DOHH2 (cell line): Measurements from ENCODE around the gene GSK3A.
A peak's percentile ranks its signal among the peaks of the same experiment; 100 is the strongest.

Experiments
- H3F3A ChIP-seq: fragments of 200-600 bp; sonication (generic), shearing (Covaris generic); 2 replicates; pipeline ENCODE4 v1.6.0; 2016; ENCODE audit warnings: antibody characterized with exemption, mild to moderate bottlenecking; ENCODE audit not compliant: control insufficient read depth, insufficient read depth
- H3K27ac ChIP-seq: fragments of 200-600 bp; sonication (generic); 2 replicates; pipeline ENCODE4 v1.5.1; 2014; ENCODE audit warnings: low read depth, mild to moderate bottlenecking, low read length, moderate library complexity
- H3K27me3 ChIP-seq: fragments of 200-600 bp; sonication (generic); 2 replicates; pipeline ENCODE4 v1.6.1; 2014; ENCODE audit warnings: mild to moderate bottlenecking, low read length, mixed read lengths; ENCODE audit not compliant: control insufficient read depth
- H3K36me3 ChIP-seq: fragments of 200-600 bp; sonication (generic); 2 replicates; pipeline ENCODE4 v1.6.1; 2014; ENCODE audit warnings: mild to moderate bottlenecking, low read length, moderate library complexity, mixed read lengths; ENCODE audit not compliant: control insufficient read depth
- H3K4me1 ChIP-seq: fragments of 200-600 bp; sonication (generic); 2 replicates; pipeline ENCODE4 v1.6.1; 2014; ENCODE audit warnings: mild to moderate bottlenecking, low read length, mixed read lengths; ENCODE audit not compliant: control insufficient read depth
- H3K4me2 ChIP-seq: fragments of 200-600 bp; sonication (generic); 2 replicates; pipeline ENCODE4 v1.6.0; 2014; ENCODE audit warnings: mild to moderate bottlenecking, low read length, moderate library complexity
- H3K4me3 ChIP-seq: fragments of 200-600 bp; sonication (generic); 2 replicates; pipeline ENCODE4 v1.5.1; 2014; ENCODE audit warnings: mild to moderate bottlenecking, low read length, mixed read lengths
- H3K79me2 ChIP-seq: fragments of 200-600 bp; sonication (generic); 2 replicates; pipeline ENCODE4 v1.6.1; 2014; ENCODE audit warnings: mild to moderate bottlenecking, low read length, mixed read lengths; ENCODE audit not compliant: control insufficient read depth
- H3K9me2 ChIP-seq: fragments of 200-600 bp; sonication (generic); replicated peaks from 2 replicates; pipeline ENCODE4 v1.6.1; 2014; ENCODE audit warnings: mild to moderate bottlenecking, low read length, mixed read lengths; ENCODE audit not compliant: control insufficient read depth
- H3K9me3 ChIP-seq: fragments of 200-600 bp; sonication (generic); 2 replicates; pipeline ENCODE4 v1.6.1; 2014; ENCODE audit warnings: antibody characterized with exemption, low read length, mixed read lengths; ENCODE audit not compliant: control insufficient read depth, insufficient read depth
- H4K20me1 ChIP-seq: fragments of 200-600 bp; sonication (generic); 2 replicates; pipeline ENCODE4 v1.6.0; 2014; ENCODE audit warnings: low read depth, mild to moderate bottlenecking, antibody characterized with exemption, low read length, moderate library complexity; ENCODE audit not compliant: control insufficient read depth, insufficient read depth
- CTCF ChIP-seq: fragments of 200-600 bp; sonication (generic); IDR thresholded peaks from one replicate; pipeline ENCODE4 v1.5.1; 2014; ENCODE audit warnings: antibody characterized with exemption, mild to moderate bottlenecking, low read depth, low read length; ENCODE audit not compliant: poor library complexity, severe bottlenecking
- EZH2phosphoT487 ChIP-seq: fragments of 200-600 bp; sonication (generic); IDR thresholded peaks from 2 replicates; pipeline ENCODE4 v1.6.1; 2017; ENCODE audit warnings: borderline replicate concordance, mild to moderate bottlenecking, antibody characterized with exemption, low read length, moderate library complexity, mixed read lengths

The GSK3A gene

GRCh38 chr19:42219812-42220750 is 22.3 kb downstream of the GSK3A start, which contains the start of gene ZNF526:
TSS of gene ZNF526 (plus strand) at chr19:42220312. CDS start at chr19:42224404, 4,092 bp downstream.
- TF ChIP-seq CTCF (peak; percentile 39), EZH2phosphoT487 (no peak)
- no peaks in the 10 kb centered on the region for H3K9me3 ChIP-seq
- H3K4me3 ChIP-seq: peak within 1 kb of the TSS; percentile 100
- H3K27ac ChIP-seq: peak within 1 kb of the TSS; percentile 64
- H3K9me2 ChIP-seq: no peaks in the 10 kb centered on the region
- H3K4me1 ChIP-seq: peaks cover 48% of the 10 kb centered on the region
- no peaks in the 10 kb centered on the region for H3K27me3 ChIP-seq
- H3K79me2 ChIP-seq: peaks cover 89% of the 10 kb centered on the region
- no peaks in the 10 kb centered on the region for H3F3A ChIP-seq
- peaks cover 12% of the 10 kb centered on the region; the same call in 1 of the 2 replicates for H4K20me1 ChIP-seq
- H3K4me2 ChIP-seq: peak within 1 kb of the TSS; percentile 89
- peaks cover 53% of the 10 kb centered on the region for H3K36me3 ChIP-seq

- peaks cover 14% of the 10 kb centered on the region; the same call in 1 of the 2 replicates for H4K20me1 ChIP-seq
- no peaks in the 10 kb centered on the region for H3K9me3 ChIP-seq
- TF ChIP-seq EZH2phosphoT487: no peak
- H3K27ac ChIP-seq: peak within 1 kb of the TSS; percentile 69
- H3K79me2 ChIP-seq: peaks cover 94% of the 10 kb centered on the region
- peaks cover 63% of the 10 kb centered on the region for H3K36me3 ChIP-seq
- peak within 1 kb of the TSS; percentile 98 for H3K4me3 ChIP-seq
- H3F3A ChIP-seq: no peaks in the 10 kb centered on the region
- H3K4me1 ChIP-seq: peaks cover 48% of the 10 kb centered on the region
- H3K4me2 ChIP-seq: peak within 1 kb of the TSS; percentile 89
- no peaks in the 10 kb centered on the region for H3K9me2 ChIP-seq
- no peaks in the 10 kb centered on the region for H3K27me3 ChIP-seq
Observed at GRCh38 chr19:42217520-42218437, 24.6 kb downstream of the GSK3A start, which contains the start of gene DEDD2. TSS of gene DEDD2 (minus strand) at chr19:42217677. CDS start at chr19:42217007, 670 bp downstream.

- Histone ChIP-seq H3K36me3 (peaks cover 59% of the 10 kb centered on the region), H3K4me1 (peaks cover 46% of the 10 kb centered on the region), H3K27ac (peak overlapping the region; percentile 69), H3K27me3 (no peaks in the 10 kb centered on the region), H4K20me1 (peaks cover 15% of the 10 kb centered on the region; the same call in 1 of the 2 replicates), H3K9me2 (no peaks in the 10 kb centered on the region), H3K4me2 (peak overlapping the region; percentile 89), H3K4me3 (peak overlapping the region; percentile 98), H3K9me3 (no peaks in the 10 kb centered on the region), H3K79me2 (peaks cover 92% of the 10 kb centered on the region), H3F3A (no peaks in the 10 kb centered on the region)
- TF ChIP-seq EZH2phosphoT487 (no peak), CTCF (no peak)
Observed at GRCh38 chr19:42216653-42217519, 25.5 kb downstream of the GSK3A start.
